ELF-1 (cell line): ENCODE measurements around the gene FBRSL1.
A peak's percentile ranks its signal among the peaks of the same experiment; 100 is the strongest.

Source experiments
- DNase-seq: peaks from one replicate; pipeline ENCODE4 v3.0.0-alpha.2; 2016; ENCODE audit warnings: low read depth, low spot score

Gene FBRSL1

DNA sequence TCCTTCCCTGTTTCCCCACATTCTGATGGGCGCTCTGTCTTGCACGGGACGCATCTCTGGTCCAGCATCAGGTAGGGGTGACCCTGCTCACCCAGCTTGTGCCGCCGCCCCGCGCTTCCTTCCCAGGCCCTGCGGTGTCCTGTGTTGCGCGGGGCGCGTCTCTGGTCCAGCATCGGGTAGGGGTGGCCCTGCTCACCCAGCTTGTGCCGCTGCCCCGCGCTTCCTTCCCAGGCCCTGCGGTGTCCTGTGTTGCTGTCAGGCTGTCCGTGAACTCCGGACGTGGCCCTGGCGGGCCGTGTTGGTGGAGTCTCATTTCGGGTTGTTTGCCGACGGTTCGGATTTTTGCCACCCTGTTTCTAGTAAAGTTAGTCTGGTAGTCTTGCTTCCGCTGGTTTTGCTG is 6.8 kb downstream of the FBRSL1 start:
- DNase-seq: no peak

DNA sequence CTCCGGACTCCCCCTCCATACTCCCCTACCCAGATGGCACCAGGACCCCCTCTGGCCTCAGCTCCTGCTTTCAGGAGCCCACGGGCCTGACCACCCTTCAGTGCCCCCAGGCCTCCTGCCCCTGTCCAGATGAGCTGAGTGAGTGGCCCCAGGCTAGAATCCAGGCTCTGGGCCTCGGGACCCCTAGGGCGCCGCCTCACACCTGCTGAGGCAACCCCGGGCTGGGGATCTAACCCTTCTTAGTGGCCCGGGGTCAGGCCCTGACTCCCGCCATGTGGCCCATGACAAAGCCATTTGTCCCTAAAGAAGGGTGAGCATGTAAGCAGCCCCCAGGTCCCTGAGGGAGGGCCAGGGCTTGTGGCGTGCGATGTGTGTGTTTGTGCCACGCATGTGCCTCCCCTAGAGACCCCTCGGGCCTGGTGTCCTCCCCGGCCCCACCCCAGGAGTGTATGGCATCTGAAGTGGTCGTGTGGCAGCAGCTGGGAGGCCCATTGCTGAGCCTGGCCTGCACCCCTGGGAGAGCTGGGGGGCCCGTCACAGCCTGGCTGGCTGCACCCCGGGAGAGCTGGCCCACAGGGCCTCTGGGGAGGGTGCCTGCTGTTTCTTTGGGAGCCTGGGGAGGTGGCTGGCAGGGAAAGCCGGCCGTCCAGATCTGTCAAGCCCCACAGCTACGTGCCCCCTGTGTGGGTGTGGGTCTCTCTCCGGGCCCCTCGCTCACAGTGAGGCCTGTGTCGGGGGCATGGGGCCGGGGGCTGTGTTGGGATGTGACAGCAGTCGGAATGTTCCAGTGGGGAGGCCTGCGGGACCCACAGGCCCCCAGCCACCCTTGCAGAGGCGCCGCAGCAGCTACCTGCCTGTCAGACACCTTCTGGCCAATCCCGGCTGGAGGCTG is 7.8 kb downstream of the FBRSL1 start:
- DNase-seq: no peak

DNA sequence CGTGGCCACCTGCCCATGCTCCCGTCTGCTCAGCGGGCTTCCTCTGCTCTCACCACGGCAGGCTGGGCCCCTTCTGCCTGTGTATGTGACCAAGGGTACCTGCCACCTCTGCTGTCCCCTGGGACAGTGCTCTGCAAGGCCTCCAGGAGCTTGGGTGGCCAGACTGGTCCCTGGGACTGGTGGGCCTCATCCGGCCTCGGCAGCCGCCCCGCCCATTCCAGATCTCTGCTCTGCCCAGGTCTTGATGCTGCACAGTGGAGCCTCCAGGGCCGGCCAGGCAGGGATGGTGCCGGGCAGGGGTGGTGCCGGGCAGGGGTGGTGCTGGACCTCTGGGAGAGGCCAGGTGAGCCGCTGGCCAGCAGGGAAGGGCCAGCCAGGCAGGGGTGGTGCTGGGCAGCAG is 9.0 kb downstream of the FBRSL1 start:
- DNase-seq: no peak

DNA sequence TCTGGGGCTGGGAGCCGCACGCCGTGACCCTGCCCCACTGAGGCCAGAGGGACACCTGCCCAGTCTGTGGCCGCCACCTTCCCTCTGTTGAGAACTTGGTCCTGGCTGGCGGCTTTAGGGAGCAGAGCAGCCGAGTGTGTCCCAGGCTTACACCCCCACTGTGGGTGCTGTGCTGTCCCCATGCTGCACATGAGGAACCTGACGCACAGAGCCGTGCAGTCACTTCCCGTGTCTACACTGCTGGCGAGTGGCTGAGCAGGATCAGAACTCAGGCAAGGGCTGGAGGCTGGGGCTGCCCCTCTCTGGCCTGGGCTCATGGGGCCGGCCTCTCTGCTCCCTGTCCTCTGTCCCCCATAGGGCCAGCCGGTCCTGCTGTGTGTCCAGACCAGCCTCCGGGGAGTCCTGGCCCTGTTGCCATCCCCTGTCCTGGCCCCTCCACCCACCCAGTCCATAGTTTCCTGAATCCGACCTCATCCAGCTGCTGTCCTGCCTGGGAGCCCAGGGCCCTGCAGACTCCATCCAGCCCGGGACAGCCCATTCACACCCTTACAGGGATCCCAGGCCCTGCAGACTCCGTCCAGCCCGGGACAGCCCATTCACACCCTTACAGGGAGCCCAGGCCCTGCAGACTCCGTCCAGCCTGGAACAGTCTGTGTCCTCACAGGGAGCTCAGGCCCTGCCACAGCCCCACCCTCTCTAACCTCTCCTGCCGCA is 10.3 kb downstream of the FBRSL1 start:
- peak; percentile 30 for DNase-seq

DNA sequence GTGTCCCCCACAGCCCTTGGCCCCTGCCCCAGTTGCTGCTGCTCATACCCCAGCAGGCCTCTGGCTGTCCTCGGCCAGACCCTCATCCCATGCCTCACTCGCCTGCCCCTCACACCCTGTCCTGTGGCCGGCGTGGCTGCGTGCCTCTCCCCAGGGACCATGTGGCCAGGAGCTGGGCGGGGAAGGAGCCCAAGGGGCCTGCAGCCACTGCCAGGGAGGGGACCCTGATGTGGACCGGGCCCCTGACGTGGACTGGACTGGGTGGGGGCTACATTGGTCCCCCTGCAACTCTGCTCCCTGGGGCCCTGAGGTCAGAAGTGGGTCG is 10.9 kb downstream of the FBRSL1 start:
- no peak for DNase-seq

DNA sequence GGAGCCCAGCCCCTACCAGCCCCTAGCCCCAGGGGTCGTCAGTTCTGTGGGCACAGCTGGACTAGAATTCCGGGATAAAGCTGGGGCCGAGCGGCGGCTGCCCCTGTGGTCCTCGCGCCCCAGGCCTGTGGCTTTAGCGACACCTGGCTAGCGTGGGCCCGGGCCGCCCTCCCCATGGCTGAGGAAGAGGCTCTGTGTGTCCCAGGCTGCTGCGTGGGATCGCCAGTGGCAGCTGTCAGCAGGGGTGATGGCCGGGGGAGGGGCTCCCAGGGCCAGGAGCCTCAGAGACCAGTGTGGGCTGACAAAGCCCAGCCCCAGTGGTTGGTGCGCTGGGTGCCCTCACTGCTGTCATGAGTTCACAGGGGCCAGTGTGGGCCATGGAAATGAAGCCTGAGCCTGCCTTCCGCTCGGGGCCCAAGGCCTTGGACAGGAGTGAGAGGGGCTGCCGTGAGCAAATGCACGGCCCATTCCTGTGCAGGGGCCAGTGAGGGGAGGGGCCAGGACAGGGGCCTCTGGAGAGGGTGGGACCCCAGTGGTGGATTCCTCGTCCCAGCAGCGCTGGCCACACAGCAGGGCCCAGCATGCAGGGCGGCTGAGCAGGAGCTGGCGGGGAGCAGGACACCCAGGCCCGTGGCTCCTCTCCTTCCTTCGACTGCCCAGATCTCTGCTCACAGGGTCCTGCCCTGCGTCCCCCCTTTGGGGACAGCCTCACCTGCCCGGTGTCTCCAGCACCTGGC is 11.4 kb downstream of the FBRSL1 start:
- peak; percentile 27 for DNase-seq

DNA sequence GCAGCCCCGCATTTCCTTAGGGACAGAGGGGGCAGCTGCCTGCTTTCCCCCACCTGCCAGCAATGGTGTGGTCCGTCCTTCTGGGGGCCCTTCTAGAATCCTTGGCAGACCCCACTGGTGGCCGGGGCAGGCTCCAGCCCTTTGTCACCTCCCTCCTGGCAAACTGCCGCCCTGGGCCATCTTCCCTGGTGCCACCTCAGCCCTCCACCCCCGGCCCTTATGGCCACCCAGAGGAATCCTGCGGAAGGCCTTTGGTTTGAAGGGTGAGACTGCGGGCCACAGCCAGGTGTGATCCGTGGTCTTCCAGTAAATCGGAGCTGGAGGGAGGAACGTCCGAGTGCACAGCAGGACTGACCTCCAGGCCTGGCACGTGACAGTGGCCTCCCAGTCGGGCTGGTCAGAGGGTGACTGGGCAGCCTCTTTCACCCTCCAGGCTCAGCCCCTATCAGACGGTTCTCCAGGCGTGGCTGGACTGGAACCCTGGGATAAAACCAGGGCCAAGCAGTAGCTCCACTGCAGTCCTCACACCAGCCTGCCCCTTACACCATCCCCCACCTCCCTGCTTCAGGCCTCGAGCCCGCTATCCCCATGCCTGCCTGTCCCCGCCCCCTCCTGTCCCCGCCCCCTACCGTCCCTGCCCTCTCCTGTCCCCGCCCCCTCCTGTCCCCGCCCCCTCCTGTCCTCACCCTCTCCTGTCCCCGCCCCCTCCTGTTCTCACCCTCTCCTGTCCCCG is 12.4 kb downstream of the FBRSL1 start:
- peak; percentile 73 for DNase-seq

DNA sequence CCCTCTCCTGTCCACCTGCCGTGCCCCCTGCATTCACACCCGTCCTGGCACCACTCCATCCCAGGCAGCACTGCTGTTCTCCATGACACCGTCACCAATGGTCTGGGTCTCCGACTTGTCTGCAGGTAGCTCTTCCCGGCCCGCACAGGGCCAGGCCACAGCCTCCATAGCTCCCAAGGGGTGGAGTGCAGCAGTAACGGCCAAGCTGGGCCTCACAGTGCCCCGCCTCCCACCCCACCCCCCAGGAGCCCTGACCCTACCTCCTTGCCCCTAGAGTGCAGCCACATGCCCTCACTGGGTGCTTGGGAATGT is 12.9 kb downstream of the FBRSL1 start:
- DNase-seq: no peak

DNA sequence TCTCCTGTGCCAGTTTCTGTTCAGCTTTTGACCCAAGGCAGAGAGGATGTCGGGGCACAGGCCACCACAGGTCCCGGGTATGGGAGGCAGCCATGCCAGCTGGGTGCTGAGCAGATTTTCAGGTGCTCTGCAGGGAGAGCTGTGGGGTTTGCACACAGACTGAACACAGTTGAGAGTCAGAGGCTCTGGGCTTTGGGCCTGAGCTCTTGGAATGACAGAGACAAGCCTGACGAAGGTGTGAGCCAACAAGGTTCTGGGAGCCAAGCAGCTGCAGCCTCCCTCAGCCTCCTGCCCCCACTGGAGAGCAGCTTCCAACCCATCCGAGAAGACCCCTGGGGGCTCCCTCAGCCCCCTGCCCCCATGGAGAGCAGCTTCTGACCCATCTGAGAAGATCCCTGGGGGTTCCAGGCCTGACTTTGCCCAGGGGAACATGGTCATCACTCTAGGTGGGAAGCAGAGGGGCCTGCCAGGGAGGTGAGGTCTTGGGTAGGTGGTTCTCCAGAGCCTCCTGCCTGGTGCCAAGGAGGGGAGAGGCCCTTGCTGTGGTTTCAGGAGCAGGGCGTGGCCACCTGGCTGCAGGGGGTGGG is 13.8 kb downstream of the FBRSL1 start:
- DNase-seq: no peak

DNA sequence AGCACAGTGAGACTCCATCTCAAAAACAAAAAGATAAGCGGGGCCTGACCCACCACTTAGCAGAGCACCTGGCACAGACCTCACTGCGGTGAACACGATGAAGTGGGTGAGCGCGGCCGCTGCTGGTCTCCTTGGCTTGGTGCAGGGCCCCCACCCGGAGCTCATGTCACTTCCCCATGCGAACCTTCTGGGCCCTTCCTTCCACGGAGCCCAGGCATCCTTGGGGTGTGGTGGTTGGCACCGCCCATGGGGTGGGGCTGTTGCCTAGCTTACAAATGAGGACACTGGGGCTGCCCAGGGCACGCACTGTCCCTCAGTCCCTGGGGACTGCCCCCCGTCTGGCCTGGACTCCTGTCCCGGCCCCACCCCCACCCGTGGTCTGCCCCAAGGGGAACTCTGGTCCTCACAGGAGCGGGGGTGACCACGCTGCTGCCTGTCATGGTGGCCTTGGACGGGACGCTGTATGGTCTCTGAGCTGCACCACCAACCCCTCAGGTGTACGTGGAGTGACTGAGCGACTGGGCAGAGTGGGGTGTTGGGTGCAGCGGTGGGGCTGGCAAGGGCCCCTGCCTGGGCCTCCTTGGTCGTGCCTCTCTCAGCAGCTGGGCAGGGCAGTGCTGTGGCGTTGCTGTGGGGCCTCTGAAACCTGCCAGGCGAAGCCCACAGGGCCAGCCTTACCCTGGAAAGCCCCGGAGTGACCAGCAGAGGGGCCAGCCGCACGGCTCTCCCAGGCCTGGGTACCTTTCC is 15.3 kb downstream of the FBRSL1 start:
- no peak for DNase-seq

DNA sequence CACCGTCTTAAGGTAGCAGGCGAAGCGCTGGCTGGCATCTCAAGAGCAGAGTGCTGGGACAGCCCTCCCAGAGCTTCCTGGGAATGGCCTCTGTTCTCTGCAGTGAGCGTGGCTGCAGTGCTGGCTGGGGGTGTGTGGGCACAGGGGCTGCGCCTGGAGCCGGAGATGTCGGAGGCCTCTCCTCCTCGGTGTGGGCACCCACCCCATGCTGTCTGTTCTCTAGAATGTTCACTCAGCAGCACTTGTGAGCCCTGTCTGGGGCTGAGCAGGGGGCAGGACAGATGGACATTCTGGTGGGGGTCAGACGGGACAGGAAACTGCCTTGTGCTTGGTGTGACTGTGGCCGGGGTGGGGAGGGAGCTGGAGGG is 15.9 kb downstream of the FBRSL1 start:
- no peak for DNase-seq

DNA sequence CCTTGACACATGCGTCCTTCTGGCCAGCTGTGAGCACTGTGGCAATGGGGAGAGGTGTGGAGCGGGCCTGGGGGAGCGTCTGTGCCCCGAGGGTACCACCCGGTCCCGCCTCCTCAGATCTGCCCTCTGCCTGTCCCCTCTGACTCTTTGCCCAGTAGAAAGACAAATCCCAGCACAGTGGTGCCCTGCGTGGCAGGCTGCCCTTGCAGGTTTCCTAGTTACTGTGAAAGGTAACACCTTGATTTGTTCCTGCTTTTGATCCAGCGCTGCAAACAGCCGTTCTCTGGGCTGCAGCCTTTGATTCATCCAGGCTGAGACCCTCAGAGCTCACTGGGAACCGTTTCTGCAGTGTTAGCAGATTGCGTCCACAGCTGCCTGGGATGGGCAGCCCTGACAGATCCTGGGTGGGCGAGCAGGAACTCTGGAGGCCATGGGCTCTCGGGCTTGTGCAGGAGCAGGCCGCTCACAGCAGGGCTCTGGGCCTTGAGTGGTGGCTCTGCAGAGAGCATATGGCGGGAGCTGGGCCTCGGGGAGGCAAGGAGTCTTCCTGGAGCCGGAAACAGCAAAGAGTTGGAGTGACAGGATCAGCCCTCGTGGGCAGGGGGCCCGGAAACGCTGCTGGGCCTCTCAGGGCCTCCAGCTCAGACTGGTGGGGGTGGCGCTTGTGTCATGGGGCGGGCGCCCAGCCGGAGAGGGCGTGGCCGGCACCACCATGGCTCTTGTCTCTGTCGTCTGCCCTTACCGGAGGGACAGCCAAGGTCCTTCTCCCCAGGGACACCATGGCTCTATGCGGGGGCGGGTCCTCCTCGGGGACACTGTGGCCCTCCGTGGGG is 16.6 kb downstream of the FBRSL1 start:
- DNase-seq: peak; percentile 90

DNA sequence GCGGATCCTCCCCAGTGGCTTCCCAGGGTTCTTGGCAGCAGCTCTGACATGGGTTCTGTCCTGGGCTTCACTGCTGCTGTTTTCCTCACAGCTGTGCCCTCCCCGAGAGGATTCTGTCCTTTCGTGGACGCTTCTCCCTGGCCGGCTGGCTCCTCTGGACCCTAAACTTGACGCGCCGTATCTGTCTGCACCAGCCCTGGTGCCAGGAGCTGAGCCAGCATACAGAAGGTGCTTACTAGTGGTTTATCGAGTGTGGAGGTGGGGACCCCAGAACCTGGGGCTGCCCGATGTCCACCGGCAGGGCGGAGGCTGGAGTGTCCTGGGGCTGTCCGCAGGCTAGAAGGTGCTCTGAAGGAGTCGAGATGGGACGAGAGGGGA is 17.2 kb downstream of the FBRSL1 start:
- no peak for DNase-seq

DNA sequence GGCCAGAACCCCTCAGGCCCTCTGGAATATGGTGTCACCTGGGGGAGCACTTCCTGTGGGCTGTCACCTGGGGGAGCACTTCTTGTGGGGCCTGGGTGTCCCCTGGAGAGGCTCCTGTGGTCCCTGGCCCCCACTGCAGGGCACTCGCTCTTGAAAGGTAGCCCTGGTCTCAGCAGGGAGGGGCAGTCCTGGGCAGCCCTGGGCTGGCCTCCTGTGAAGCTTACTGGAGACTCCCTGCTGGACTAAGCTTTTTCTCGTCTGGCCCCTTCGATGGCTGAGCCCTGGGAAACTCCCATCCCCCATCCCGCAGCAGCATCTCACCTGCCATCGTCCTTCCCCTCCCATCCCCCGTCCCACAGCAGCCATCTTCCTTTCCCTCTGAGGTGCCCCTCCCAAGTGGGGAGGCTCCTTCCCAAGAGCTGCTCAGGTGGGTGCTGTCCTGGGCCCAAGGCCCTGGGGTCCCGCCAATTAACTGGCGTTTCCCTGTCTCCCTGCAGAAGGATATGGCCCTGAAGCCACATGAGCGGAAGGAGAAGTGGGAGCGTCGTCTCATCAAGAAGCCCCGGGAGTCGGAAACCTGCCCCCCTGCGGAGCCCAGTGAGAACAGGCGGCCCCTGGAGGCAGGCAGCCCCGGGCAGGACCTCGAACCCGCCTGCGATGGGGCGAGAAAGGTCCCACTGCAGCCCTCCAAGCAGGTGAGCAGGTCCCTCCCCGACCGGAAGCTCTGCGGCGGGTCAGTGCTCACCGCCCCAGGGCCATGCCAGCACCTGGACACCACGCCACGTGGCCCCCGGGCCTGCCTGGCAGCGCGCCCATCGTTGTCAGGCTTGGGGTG is 17.9 kb downstream of the FBRSL1 start:
- DNase-seq: no peak

DNA sequence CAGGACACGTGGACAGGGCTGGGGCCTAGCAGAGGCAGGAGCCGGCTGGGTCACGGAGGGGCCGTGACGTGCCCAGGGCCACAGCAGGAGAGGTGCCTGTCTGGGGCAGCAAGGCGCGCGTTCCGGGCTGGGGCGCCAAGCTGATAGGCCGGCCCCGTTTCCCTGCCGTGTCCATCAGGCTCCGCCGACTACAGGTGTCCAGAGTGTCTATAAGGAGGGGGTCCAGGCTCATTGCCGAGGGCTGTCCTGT is 18.5 kb downstream of the FBRSL1 start:
- DNase-seq: no peak

DNA sequence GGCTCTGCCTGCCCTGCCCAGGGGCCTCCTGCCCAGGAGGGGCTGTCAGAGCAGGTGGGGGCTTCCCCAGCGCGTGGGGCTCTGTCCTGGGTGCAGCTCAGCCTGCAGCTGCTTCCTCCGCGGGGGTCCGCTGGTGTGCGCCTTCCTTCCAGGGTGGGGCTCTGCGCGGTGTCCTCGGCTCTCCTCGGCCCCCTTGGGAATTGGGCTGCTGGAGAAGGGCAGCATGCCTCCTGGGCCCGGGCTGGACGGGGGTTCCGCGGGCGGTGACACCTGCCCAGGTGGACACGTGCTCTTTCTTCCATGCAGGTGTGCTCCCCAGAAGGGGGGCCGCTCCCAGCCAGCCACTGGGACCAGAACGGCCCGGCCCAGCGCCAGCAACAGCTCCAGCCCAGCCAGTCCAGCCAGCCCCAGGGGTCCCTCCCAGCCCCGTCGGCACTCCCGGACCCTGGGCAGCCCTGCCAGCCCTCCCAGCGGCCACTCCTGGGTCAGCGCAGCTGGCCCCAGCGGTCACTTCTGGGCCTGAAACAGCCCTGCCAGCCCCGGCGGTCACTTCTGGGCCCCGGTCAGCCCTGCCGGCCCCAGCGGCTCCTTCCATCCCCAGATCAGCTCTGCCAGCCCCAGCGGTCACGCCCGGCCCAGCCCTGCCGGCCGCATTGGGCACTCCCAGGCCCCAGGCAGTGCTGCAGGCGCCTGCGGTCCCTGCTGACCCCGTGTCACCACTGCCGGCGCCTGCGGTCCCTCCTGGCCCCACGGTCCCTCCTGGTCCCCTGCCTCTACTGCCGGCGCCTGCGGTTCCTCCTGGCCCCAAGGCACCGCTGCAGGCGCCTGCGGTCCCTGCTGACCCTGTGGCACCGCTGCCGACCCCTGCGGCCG is 19.1 kb downstream of the FBRSL1 start:
- DNase-seq: no peak

DNA sequence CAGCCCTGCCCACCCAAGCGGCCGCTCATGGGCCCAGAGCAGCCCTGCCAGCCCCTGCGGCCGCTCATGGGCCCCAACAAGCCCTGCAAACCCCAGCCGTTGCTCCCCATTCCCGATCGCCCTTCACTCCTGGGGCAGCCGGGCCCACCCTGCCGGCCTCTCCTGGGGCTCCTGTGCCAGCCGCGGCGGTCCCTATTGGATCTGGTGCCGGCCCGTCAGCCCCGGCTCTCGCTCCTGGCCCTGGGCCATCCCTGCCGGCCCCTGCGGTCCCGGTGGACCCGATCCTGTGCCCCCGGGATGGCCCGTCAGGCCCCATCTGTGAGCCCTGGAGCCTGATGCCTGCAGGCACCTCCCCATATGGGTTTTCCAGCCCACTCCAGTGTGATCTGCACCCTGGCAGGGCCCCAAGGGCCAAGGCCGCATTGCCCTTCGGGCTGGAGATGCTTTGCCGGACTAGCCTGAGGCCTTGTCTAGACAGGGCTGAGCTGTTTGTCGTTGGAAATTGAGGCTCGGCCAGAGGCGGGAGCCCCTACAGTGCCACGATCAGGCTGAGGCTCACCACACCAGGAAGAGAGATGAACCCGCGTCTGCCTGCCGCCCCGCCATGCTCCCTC is 20.3 kb downstream of the FBRSL1 start:
- DNase-seq: no peak
